ENCODE measurements around the gene FSCN2. TPM values are rescaled to one million over a fixed set of nuclear protein-coding genes. Genes with fewer than 3 reads are reported as not detected.

Gene FSCN2
- total and polyA plus RNA-seq, 2 of the 4 experiments (the other 2 are of a cell fraction) = 0.18 to 0.84 TPM

DNA sequence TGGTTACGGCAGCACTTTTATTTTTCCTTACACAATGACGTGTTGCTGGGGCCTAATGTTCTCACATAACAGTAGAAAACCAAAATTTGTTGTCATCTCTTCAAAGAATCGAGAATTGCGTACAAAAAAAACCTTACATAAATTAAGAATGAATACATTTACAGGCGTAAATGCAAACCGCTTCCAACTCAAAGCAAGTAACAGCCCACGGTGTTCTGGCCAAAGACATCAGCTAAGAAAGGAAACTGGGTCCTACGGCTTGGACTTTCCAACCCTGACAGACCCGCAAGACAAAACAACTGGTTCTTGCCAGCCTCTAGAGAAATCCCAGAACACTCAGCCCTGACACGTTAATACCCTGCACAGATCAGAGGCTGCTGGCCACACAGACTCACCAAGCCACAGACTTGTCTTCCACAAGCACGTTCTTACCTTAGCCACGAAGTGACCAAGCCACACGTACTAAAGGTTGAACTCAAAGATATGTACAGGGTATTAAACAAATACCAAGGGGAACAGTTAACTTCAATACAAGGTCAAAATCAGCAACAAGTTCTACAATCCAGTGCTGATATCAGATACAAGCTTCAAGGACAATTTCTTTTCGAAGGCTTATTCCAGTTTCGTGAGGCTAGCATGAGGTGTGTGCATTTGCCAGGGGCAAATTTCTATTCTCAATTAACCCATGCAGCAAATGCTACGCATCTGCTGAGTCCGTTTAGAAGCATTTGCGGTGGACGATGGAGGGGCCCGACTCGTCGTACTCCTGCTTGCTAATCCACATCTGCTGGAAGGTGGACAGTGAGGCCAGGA is 18.0 kb upstream of the FSCN2 start:
- dilution Hi-C loops (cut with HindIII; ENCODE audit: low sequenced_read_pairs, unreplicated experiment) (no loop called here), in situ Hi-C loops (cut with MboI; ENCODE audit: low sequenced_read_pairs) (no loop called here), intact Hi-C loops (cut with micrococcal nuclease) (no loop called here)
- TF ChIP-seq, protein P1, sequence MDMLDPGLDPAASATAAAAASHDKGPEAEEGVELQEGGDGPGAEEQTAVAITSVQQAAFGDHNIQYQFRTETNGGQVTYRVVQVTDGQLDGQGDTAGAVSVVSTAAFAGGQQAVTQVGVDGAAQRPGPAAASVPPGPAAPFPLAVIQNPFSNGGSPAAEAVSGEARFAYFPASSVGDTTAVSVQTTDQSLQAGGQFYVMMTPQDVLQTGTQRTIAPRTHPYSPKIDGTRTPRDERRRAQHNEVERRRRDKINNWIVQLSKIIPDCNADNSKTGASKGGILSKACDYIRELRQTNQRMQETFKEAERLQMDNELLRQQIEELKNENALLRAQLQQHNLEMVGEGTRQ (IDR thresholded peaks at IDR 0.05; ENCODE audit: low read depth, low read length) = no peak
- TF ChIP-seq NFE2L2 (IDR thresholded peaks at IDR 0.05; ENCODE audit: low read depth, low read length) = no peak
- TF ChIP-seq MAZ (IDR thresholded peaks at IDR 0.05; ENCODE audit: borderline replicate concordance, low read depth, low read length) = no peak
- no peak for TF ChIP-seq POLR2A (IDR thresholded peaks at IDR 0.05; ENCODE audit: low read depth, low read length)
- Histone ChIP-seq H3K4me2 (ENCODE audit: low read depth, low read length) (peak overlapping the region; percentile 70), H3K9me1 (ENCODE audit: insufficient read depth, low read length) (no peaks in the 10 kb centered on the region), H3K9me3 (ENCODE audit: control insufficient read depth, insufficient read depth, low read length) (no peaks in the 10 kb centered on the region), H3K14ac (replicated peaks; ENCODE audit: low read depth, low read length) (peak overlapping the region; percentile 93), H3K4me1 (ENCODE audit: control insufficient read depth, insufficient read depth, low read length) (peaks cover 2% of the 10 kb centered on the region), H3K27me3 (ENCODE audit: control insufficient read depth, insufficient read depth, low read length) (no peaks in the 10 kb centered on the region), H2BK120ac (ENCODE audit: low read depth, low read length) (no peak overlapping the region), H4K91ac (ENCODE audit: insufficient read depth, low read depth, low read length) (no peak overlapping the region), H2BK20ac (ENCODE audit: low read depth, low read length) (no peak overlapping the region), H3K23ac (ENCODE audit: low read depth, low read length) (peak overlapping the region; percentile 86), H3K36me3 (ENCODE audit: control insufficient read depth, insufficient read depth, low read length) (peaks cover 37% of the 10 kb centered on the region), H2AK5ac (ENCODE audit: low read depth, low read length) (no peak overlapping the region), H3K4ac (ENCODE audit: low read depth, low read length) (peak overlapping the region; percentile 69), H2AK9ac (replicated peaks; ENCODE audit: low read depth, low read length, poor library complexity) (peak overlapping the region; percentile 85), H3K4me3 (ENCODE audit: insufficient read depth, low read depth, low read length) (peak overlapping the region; percentile 79), H4K20me1 (ENCODE audit: insufficient read depth, low read length) (peaks cover 61% of the 10 kb centered on the region), H4K5ac (ENCODE audit: low read depth, low read length) (no peak overlapping the region), H4K8ac (ENCODE audit: low read depth in 2 of 2, low read length in 2 of 2) (peak overlapping the region in 1 of 2 experiments; percentile 16; a peak in 1 of 4 replicates), H3K9ac (ENCODE audit: low read depth, low read length) (peak overlapping the region; percentile 98), H3K79me1 (ENCODE audit: low read depth in 1 of 2, low read length in 2 of 2) (peaks cover 0 to 37% of the 10 kb centered on the region in 2 experiments; a peak in 2 of 4 replicates), H3K27ac (ENCODE audit: insufficient read depth, low read length) (peak overlapping the region; percentile 89), H3K56ac (ENCODE audit: extremely low read depth, insufficient read depth, low read length) (peak overlapping the region; percentile 80), H2BK15ac (ENCODE audit: low read depth, low read length) (no peak overlapping the region), H2BK5ac (ENCODE audit: low read depth, low read length, poor library complexity, severe bottlenecking) (peak overlapping the region; percentile 75), H3K18ac (ENCODE audit: low read depth, low read length) (no peak overlapping the region), H2AFZ (replicated peaks; ENCODE audit: low read length, poor library complexity) (peak overlapping the region; percentile 56)
- CTCF ChIA-PET = no interaction called here
- DNase-seq (no peak), ATAC-seq (ENCODE audit: low read depth) (no peak)
- WGBS, 2 experiments (ENCODE audit: extremely low coverage in 2 of 2, insufficient read length in 1 of 2) = 2% methylated on average over 9 of the region's 22 CpGs; no CpG with 5 or more reads in 1 of the 2 experiments
- no TSS peak for BruUV-seq (replicated peaks)
- POLR2A ChIA-PET (ENCODE audit: unreplicated experiment) = no interaction called here

Measured in IMR-90 (cell line).